ENCODE results near the gene AGL.
"Not testable (repeated sequence)": the region's sequence is repeated elsewhere in the genome, so short reads cannot be mapped to it uniquely, and the experiment has no call there.

AGL gene

GRCh38 chr1:99944192-99944591, 94.0 kb downstream of the AGL start:
- DNase-seq: no peak

DNA sequence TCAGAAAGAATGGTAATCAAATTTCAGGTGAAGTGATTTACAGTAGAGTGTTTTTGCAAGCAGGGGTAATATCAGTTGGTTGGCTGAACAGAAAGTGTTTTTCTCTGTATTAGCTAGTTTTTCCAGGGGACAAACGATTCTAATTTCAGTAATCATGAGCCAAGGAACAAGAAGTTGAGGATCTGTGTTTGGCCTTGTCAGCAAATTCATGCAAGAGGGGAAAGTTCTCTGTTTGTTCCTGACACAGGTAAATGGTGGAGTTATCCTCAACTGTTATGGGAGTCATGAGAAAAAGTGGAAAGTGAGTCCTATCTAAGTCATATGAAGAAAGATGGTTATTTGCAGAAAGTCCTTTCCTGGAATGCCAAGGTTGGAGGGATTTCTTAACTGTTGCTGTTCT, 95.0 kb downstream of the AGL start:
- DNase-seq: no peak

- no peak for DNase-seq
These were observed 100.3 kb downstream of the AGL start for GRCh38 chr1:99950486-99950885.

DNA sequence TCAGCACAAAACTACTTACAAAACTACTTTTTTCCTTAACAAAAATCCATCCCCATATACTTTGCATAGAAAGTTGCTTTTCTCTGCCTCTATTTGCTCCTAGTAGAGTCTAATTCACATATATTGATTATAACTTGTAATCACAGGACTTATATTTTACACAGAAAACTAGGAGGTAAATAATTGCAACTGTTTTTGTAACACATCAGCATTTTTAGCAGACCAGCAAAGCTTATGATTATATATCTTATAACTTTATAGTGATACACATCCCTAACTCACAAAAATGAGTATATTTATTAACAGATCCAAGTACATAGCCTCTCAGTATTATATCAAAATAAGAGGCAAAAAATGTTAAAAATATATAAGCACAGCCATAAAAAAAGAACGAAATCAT, 102.4 kb downstream of the AGL start:
- no peak for DNase-seq

DNA sequence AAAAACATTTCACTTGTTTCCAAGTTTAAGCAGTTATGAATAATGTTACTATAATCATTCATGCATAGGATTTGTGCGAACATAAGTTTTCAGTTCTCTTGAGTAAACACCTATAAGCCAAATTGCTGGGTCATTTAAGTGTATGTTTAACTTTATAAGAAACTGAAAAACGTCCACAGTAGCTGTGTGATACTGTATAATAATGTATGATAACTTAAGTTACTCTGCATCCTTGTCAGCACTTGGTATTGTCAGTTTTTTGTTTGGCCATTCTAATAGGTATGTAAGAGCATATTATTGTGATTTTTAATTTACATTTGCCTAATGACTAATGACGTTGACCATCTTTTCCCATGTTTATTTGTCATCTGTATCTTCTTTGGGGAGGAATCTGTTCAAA, 105.2 kb downstream of the AGL start:
- no peak for DNase-seq

DNA sequence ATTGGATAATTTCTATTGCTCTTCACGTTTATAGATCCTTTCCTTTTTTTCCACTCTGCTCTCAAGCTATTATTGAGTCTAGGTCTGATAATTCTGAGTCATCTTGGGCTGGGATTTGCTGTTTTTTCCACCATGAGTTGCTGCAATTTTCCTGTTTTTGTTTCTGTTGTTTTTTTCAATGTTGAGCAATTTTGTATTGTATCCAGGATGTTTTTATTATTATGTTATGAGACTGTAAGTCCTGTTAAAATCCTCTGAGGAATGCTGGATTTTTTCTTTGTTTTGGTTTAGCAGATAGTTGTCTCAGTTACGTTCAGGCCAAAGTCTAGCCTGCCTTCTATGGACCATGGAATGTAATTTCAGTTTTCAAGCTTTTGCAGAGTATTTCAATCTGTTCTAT, 106.6 kb downstream of the AGL start:
- no peak for DNase-seq

DNA sequence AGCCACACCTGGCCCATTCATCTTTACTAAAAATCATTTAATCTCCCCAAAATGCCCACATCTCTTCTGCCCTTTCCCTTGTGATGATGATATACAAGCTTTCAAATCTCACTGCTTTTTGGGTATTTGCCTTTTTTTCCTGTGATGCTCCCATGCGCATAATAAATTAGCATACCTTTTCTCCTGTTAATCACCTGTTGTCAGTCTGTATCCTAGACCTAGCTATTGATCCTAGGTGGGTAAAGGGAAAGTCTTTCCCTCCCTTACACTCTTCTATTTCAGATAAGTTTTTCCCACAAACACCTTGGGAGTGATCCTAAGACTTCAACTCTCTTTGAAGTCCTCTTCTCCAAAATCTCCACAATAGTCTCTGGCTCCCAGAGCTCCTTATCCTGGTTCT, 107.7 kb downstream of the AGL start:
- DNase-seq: no peak

- DNase-seq: not testable (repeated sequence)
These were observed 109.1 kb downstream of the AGL start for GRCh38 chr1:99959189-99959705.

DNA sequence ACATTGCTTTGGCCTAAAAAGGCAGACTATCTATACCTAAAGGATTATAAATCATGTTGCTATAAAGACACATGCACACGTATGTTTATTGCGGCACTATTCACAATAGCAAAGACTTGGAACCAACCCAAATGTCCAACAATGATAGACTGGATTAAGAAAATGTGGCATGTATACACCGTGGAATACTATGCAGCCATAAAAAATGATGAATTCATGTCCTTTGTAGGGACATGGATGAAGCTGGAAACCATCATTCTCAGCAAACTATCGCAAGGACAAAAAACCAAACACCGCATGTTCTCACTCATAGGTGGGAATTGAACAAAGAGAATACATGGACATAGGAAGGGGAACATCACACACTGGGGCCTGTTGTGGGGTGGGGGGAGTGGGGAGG, 110.1 kb downstream of the AGL start:
- DNase-seq: not testable (repeated sequence)

GRCh38 chr1:99963041-99963795, 113.1 kb downstream of the AGL start:
- DNase-seq: no peak

DNA sequence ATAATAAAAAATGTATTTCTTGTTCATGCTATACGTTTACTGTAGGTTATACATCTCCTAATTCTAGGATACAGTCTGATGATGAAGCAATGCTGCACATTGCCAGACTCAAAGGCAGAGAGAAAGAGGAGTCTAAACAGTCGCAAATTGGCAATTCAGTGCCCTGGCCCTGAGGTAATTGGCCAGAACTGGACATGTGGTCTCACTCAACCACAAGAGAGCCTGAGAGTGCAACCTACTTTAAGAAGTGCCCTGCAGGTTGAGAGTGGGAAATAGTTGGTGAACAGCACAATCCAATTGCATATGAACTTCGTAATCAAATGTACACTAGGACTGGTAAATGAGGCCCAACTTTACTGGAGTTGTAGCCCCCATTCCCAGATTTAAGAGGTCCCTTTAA, 114.6 kb downstream of the AGL start:
- DNase-seq: no peak

DNA sequence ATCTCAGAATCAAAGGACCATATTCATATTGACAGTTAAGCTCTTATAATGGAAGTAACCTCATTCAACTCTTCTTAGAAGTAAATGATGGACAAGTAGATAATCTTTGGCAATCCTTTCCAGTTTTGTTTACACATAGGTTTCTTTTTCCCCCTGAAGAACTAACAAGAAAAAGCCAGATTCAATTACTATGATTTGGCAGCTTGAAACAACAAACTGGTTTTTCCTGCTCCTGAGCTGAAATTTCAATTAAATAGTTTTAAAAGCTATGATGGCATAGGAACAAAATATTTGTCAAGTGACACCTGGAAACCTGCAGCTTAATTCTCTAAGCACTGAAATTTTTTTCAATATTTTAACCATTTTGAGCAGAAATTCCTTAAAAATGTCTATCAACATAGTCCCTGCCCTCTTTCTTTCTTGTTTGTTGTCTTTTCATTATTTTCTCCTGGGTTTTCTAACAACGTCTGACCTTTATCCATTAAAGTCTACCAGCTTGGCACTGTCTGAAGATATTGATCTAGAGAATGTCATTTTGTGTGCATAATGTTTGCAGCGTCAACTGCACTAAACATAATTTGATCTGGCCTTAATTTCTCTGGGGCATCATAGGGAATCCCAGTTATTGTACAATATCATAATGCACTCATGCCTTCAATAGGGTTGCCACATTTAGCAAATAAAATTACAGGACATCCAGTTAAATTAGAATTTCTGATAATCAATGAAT, 115.7 kb downstream of the AGL start:
- DNase-seq: no peak

DNA sequence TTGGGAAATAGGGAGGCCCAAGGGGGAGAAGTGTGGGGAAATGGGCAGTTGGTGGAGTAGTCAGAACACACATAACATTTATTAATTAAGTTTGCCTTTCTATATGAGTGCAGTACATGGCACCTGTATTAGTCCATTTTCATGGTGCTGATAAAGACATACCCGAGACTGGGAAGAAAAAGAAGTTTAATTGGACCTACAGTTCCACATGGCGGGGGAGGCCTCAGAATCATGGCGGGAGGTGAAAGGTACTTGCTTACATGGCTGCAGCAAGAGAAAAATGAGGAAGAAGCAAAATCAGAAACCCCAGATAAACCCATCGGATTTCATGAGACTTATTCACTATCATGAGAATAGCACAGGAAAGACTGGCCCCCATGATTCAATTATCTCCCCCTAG, 118.1 kb downstream of the AGL start:
- DNase-seq: no peak

DNA sequence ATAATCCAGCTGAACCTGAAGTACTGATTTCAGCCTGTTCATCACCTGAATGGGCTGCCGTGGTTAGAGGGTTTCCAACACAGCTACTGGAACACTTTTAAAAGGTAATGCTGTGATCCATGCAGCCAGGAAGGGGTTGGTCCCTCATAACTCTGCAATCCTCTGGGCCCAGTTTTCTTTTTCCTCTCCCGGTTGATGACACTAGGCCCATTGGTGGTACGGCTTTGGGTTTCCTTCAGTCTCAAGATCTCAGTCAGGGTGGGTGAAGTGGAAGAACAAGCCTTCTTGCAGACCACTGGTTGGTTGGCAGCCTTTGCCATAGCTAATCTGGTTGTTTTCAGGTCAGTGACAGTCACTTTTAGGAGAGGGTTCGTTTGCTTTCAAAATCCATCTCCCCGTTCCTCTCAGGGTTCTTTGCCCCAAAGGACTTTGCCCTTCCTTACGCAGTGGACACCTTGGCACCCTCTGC, 119.1 kb downstream of the AGL start:
- no peak for DNase-seq

DNA sequence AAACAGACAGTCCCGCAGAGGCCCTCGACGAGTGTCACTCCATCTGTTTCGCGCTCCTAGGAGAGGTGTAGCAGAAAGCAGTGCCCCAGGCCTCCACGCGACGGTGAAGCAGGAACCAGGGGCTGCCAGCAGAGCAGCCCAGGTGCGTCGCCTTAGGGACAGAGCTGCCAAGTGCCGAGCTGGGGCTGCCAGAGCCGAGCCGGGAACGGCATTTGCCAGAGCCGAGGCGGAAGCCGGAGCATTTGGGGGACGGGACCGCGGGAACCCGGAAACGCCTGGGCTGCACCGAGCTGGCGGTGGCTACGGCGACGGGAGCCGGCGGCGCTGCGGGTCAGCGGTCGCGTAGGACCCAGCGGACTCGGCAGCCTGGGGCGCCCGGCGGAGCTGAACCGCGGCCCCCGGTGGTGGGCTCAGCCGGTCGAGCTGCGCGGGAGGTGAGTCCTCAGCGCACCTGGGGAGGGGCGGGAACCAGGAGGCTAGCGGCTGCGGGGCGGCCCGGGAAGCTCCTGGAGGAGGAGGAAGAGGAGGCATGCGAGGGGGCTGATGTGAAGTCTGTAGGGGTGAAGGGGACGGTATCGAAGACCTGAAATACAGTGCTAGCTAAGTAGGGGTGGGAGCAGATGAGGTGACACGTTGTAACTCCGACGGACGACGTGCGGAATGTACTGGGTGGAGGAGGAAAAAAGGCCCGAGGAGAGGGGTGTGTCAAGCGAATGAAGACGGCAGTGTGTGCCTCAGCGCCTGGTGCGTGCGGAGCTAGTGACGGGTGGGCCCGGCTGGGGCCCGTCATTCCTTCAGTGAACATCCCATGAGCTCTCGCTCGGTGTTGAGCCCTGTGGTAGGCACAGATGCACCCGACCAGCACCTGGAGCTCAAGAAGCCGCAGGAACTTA, 119.8 kb downstream of the AGL start, which contains the start of gene SLC35A3:
Gene SLC35A3, plus strand, starts transcription at position 268 of the 893 bp plus-strand sequence. CDS start 23,559 bp downstream, outside the sequence.
- DNase-seq: no peak

DNA sequence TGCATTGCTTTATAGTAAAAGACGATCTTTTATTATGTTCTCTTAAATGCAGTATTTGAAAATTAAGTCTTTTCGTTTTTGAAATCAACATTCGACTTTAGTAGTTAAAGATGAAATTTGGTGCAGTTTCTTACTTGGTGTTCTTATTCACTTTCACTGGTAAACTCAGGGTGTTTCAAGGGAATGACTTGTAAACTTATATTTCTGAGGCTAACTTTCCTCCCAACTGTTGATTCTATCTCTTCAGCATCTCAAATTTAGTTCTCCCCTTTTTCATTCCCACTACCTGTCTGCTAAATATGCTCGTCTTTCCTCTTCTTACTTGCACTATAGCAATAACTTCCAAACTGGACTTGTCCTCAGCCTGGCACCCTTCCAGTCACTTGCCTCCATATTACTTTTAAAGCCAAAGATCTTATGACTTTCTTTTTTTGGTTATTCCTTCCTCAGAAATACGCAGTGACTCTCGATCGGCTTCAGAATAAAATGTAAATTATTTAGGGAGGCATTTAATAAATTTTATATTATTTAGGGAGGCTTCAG, 120.6 kb downstream of the AGL start:
- no peak for DNase-seq

GRCh38 chr1:99972066-99972465, 121.9 kb downstream of the AGL start:
- not testable (repeated sequence) for DNase-seq

Data from NCI-H187 treated with DMSO at 0.1 percent for 48 hours (cell line).